Activated naive CD8-positive, alpha-beta T cell treated with anti-CD3 and anti-CD28 coated beads for 36 hours (primary cell): ENCODE results near the gene ZNF625. TPM values are rescaled to one million over a fixed set of nuclear protein-coding genes. Genes with fewer than 3 reads are reported as not detected.
A peak's percentile ranks its signal among the peaks of the same experiment; 100 is the strongest.

ENCODE experiments used
- DNase-seq: peaks from one replicate; pipeline ENCODE4 v3.0.0; 2021
- H3K27ac Mint-ChIP-seq: one replicate; pipeline ENCODE4 v1.8.0; 2022; ENCODE audit warnings: mild to moderate bottlenecking, moderate library complexity, mixed read lengths
- H3K27me3 Mint-ChIP-seq: one replicate; pipeline ENCODE4 v1.8.0; 2022; ENCODE audit warnings: mild to moderate bottlenecking, mixed read lengths
- H3K36me3 Mint-ChIP-seq: one replicate; pipeline ENCODE4 v1.8.0; 2021; ENCODE audit warnings: mild to moderate bottlenecking, mixed read lengths
- H3K4me1 Mint-ChIP-seq: one replicate; pipeline ENCODE4 v1.8.0; 2021; ENCODE audit warnings: mixed read lengths
- H3K4me3 Mint-ChIP-seq: one replicate; pipeline ENCODE4 v1.8.0; 2022; ENCODE audit warnings: mild to moderate bottlenecking, moderate library complexity, mixed read lengths
- H3K9me3 Mint-ChIP-seq: one replicate; pipeline ENCODE4 v1.8.0; 2022; ENCODE audit warnings: mixed read lengths
- total RNA-seq, 2 experiments: library from RNA; stranded (reverse); gene quantifications; one replicate each; pipeline ENCODE4 v1.2.3, GENCODE V29; 2021

The ZNF625 gene
- total RNA-seq, 2 experiments from 2014 or later = 3.9 to 4.0 TPM

DNA sequence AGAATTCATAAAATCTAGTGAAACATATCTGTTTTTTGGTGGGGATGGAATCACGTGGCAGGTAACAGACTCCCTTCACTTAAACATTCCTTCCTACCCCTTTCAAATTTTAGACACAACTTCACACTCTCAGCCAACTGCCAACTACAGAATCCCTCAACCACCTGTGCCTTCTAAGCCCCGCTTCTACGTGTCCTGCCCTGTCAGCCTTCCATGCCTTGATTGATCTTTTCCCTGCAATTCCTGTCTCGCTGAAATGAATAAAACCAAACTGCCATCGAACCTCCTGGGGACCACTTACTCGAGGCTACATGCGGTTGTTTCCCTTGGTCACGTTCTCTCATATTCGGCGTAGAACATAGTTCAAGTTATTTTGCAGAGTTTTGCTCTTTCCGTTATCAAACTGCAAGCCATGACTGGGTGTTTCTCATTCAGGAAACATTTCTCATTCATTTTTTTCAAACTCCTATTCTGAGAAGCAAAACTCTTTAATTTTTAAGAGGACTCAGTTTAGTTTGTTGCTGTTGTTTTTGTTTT lies 1.1 kb downstream of the ZNF625 start:
- H3K27me3 Mint-ChIP-seq = peaks cover 4% of the 10 kb centered on the region
- no peak for DNase-seq

DNA sequence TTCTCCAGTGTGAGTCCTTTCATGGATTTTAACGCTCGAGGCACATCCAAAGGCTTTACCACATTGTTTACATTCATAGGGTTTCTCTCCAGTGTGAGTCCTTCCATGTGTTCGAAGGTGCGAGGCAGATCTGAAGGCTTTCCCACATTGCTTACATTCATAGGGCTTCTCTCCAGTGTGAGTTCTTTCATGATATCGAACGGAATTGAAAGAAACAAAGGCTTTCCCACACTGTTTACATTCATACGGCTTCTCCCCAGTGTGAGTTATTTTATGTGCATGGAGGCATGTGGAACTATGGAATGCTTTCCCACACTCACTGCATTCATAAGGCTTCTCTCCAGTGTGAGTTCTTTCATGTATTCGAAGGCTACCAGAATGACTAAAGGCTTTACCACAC lies 11.2 kb downstream of the ZNF625 start:
- no peak overlapping the region for H3K4me3 Mint-ChIP-seq
- no peaks in the 10 kb centered on the region for H3K27me3 Mint-ChIP-seq
- H3K36me3 Mint-ChIP-seq = peaks cover 36% of the 10 kb centered on the region
- peaks cover 11% of the 10 kb centered on the region for H3K4me1 Mint-ChIP-seq
- DNase-seq = no peak
- H3K9me3 Mint-ChIP-seq = peaks cover 17% of the 10 kb centered on the region
- H3K27ac Mint-ChIP-seq = no peak overlapping the region

More for the DNA sequence above, 1.1 kb downstream of the ZNF625 start:
- peaks cover 12% of the 10 kb centered on the region for H3K4me1 Mint-ChIP-seq
- H3K9me3 Mint-ChIP-seq = peaks cover 3% of the 10 kb centered on the region
- H3K4me3 Mint-ChIP-seq = peak overlapping the region; percentile 86
- no peak overlapping the region for H3K27ac Mint-ChIP-seq
- peaks cover 20% of the 10 kb centered on the region for H3K36me3 Mint-ChIP-seq

DNA sequence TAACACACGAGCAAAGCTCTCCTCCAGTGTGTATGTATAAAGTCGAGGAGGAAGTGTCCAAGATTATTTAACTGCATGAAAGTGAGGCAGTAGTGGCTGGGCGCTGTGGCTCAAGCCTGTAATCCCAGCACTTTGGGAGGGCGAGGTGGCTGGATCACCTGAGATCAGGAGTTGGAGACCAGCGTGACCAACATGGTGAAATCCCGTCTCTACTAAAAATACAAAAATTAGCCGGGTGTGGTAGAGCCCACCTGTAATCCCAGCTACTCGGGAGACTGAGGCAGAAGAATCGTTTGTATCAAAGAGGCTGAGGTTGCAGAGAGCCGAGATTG lies 15.2 kb downstream of the ZNF625 start:
- no peaks in the 10 kb centered on the region for H3K27me3 Mint-ChIP-seq
- peak overlapping the region; percentile 91 for H3K4me3 Mint-ChIP-seq
- no peak overlapping the region for H3K27ac Mint-ChIP-seq
- H3K9me3 Mint-ChIP-seq = peaks cover 11% of the 10 kb centered on the region
- no peak for DNase-seq
- H3K4me1 Mint-ChIP-seq = peaks cover 38% of the 10 kb centered on the region
- peaks cover 29% of the 10 kb centered on the region for H3K36me3 Mint-ChIP-seq

DNA sequence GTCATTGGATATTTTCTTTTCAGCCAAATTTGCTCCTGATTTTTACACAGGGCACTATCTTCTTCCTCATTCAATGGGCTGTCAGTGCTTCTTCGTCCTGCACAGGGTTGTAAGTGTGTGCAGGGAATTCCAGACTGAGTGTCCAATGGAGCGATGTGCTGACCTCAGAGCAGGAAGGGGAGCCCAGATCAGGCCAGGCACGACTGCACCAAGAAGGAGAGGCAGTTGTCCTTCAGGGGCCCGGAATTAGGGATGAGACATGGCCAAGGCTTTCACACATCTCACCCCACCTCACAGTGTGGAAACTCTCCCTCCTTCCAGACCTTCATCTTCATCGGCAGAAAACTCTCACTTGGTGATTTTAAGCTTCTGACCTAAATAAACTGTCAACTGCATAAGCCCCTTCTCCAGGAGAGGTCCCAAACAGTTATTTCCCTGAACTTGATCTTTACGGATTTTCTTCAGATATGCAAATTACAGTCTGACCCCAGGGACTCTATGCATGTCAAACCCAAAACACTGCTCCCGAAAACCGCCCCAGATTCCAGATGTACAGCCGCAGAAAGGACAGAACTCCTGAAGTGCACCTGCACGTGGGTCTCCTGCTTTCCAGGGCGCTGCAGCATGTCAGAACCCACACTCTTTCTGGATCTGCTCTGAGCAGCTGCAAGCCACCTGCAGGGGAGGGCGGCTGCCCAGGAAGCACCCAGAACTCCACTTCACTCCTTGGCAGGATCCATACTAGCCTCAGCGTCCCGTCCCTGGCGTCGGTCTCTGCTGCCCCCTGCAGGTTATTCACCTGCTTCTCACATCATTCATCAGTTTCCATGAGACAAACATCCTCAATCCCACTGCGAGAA lies 15.8 kb downstream of the ZNF625 start:
- peak; percentile 81 for DNase-seq
- H3K4me3 Mint-ChIP-seq = peak overlapping the region; percentile 91
- peaks cover 7% of the 10 kb centered on the region for H3K9me3 Mint-ChIP-seq
- peaks cover 38% of the 10 kb centered on the region for H3K4me1 Mint-ChIP-seq
- peak overlapping the region; percentile 42 for H3K27ac Mint-ChIP-seq
- H3K36me3 Mint-ChIP-seq = peaks cover 26% of the 10 kb centered on the region
- no peaks in the 10 kb centered on the region for H3K27me3 Mint-ChIP-seq

DNA sequence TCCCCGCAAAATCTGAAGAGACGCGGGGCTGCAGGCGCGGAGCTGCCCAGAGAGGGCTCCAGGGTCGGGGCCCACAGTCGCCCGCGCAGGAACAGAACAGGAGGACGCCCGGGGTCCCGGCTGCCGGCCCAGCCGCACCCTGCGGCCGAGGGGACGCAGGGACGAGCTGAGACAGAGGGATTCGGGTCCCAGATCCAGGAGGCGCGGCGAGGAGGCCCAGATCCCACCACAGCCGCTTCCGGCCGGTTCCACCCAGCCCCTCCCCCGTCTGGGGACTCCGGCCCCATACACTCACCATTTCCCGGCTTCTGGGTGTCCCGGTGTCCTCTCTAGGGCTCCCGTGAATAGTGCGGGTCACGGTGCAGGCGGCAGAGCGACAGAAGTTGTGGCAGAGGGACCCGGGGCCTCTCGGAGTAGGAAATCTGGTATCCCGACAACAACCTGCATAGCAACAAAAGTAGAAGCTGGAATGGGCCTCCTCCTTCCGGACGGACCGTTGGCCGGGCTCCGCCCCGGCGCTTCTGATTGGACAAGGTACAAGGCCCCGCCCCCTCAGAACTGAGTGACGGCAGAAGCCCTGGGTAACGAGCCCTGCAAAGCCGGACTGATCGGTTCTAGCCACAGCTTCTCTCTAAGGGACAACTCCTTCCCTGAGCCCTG lies 16.5 kb downstream of the ZNF625 start, which contains the start of gene ZNF20:
Gene ZNF20 (minus strand): TSS at position 466 of the 660 bp plus-strand sequence. CDS start 168 bp downstream, at position 298.
- H3K4me1 Mint-ChIP-seq = peaks cover 38% of the 10 kb centered on the region
- H3K9me3 Mint-ChIP-seq = peaks cover under 1% of the 10 kb centered on the region
- peak within 1 kb of the TSS; percentile 91 for H3K4me3 Mint-ChIP-seq
- DNase-seq = peak; percentile 90
- peak within 1 kb of the TSS; percentile 72 for H3K27ac Mint-ChIP-seq
- H3K27me3 Mint-ChIP-seq = no peaks in the 10 kb centered on the region
- H3K36me3 Mint-ChIP-seq = peaks cover 26% of the 10 kb centered on the region

DNA sequence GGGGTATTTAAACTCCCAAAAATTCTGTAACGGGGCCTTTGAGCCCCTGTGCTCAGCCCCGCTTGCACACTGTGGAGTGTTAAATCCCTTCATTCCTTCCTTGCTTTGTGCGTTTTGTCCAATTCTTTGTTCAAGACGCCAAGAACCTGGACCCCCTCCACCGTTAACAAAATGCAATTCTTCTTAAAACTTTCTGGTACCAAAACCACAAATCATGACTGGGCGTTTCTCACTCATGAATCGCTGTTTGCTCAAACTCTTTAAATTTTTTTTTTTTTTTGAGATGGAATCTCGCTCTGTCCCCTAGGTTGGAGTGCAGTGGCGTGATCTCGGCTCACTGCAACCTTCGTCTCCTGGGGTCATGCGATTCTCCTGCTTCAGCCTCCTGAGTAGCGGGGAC lies 17.3 kb downstream of the ZNF625 start:
- H3K36me3 Mint-ChIP-seq = peaks cover 29% of the 10 kb centered on the region

DNA sequence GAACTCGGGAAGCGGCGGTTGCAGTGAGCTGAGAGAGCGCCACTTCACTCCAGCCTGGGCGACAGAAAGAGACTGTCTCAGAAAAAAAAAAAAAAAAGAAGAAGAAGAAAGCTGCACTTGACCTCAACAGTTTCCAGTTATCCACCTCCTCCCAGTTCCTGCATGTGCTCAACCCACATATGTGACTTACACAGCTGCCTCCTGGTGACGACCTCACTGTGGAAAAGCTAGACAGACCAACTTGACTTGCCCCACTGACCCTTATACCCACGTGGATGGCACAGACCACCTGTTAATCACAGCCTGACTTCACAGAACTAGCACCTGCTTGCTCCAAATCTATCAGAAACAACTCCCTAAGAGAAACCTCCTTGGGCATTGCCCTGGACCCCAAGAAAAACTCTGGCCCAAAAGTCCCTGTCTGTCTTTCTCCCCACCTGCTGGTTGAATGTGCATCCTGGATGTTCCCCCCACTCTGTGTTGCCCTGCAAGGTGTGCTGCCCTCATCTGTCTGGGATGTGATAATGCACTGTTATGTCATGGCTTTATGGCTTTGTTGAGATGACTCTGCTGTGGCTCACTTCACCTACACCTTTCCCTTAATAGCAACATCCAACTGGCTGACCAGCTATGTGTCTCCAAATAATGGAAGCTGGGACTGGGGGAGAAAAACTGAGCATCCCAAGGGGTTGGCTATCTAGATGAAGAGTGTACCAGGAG lies 19.2 kb downstream of the ZNF625 start:
- peaks cover 19% of the 10 kb centered on the region for H3K9me3 Mint-ChIP-seq
- peaks cover 48% of the 10 kb centered on the region for H3K36me3 Mint-ChIP-seq
- H3K27me3 Mint-ChIP-seq = no peaks in the 10 kb centered on the region
- H3K4me3 Mint-ChIP-seq = no peak overlapping the region
- DNase-seq = no peak
- peaks cover 38% of the 10 kb centered on the region for H3K4me1 Mint-ChIP-seq
- no peak overlapping the region for H3K27ac Mint-ChIP-seq

More for the DNA sequence above, 17.3 kb downstream of the ZNF625 start:
- H3K4me3 Mint-ChIP-seq = peak overlapping the region; percentile 91
- H3K4me1 Mint-ChIP-seq = peaks cover 38% of the 10 kb centered on the region
- no peaks in the 10 kb centered on the region for H3K27me3 Mint-ChIP-seq
- no peak for DNase-seq
- H3K9me3 Mint-ChIP-seq = peaks cover 2% of the 10 kb centered on the region
- no peak overlapping the region for H3K27ac Mint-ChIP-seq

DNA sequence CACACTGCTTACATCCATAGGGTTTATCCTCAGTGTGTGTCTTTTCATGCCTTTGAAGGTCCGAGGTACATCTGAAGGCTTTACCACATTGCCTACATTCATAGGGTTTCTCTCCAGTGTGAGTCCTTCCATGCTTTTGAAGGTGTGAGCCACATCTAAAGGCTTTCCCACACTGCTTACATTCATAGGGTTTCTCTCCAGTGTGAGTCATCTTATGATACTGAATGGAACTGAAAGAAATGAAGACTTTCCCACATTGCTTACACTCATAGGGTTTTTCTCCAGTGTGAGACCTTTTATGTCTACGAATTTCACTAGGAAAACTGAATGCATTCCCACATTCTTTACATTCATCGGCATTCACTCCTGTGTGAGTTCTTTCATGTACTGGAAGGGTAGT lies 23.5 kb downstream of the ZNF625 start:
- H3K36me3 Mint-ChIP-seq = peaks cover 66% of the 10 kb centered on the region
- H3K4me1 Mint-ChIP-seq = peaks cover 9% of the 10 kb centered on the region
- H3K4me3 Mint-ChIP-seq = no peak overlapping the region
- no peak overlapping the region for H3K27ac Mint-ChIP-seq
- peaks cover 39% of the 10 kb centered on the region for H3K9me3 Mint-ChIP-seq
- DNase-seq = no peak
- H3K27me3 Mint-ChIP-seq = no peaks in the 10 kb centered on the region

DNA sequence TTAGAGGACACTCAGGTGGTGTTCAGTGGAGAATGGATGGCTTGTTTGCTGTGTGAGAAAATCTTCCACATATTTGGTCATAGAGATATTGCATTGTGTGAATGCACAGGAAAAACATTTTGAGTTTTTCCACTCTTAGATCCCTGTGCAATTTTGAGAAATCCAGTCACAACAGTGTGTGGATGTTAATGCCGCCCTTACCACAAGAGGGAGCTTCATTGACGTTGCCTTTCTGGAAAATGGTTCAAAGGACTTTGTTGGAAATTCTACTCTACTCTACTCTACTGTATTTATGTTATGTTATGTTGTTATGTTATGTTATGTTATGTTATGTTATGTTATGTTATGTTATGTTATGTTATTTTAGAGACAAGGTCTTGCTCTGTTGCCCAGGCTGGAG lies 29.8 kb downstream of the ZNF625 start:
- H3K36me3 Mint-ChIP-seq = peaks cover 15% of the 10 kb centered on the region

DNA sequence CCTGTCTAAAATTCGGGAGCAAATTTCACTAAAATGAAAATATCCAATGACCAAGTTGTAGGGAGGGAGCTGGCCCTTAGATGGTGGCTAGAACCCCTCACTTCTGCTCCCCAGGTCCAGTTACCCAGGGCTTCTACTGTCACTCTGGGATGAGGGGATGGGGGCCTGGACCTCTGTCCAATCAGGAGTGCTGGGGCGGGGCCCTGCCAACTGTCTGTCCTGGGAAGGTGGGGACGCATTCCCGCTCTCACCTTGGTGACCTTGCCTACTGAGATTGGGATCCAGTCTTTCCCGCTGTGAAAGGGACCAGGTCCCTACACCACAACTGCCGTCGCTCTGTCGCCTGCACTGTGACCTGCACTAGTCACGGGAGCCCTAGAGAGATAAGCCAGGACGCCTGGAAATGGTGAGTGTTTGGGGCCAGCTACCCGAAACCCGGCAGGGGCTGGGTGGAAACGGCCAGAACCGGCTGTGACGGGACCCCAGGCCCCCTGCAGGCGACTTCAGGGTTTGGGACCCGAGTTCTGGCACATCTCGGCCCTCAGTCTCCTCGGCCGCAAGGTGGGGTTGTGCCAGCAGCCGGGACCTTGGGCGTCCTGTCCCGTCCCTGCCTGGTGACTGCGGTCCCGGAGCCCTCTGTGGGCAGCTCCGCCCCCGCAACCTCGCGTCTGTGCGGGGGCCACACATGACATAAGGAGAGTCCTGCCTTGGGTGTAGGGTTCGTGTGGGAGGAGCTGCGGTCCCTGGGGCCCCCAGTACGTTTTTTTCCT lies 39.1 kb downstream of the ZNF625 start:
- DNase-seq = no peak
- H3K9me3 Mint-ChIP-seq = peaks cover 10% of the 10 kb centered on the region
- no peak overlapping the region for H3K4me3 Mint-ChIP-seq
- peaks cover 10% of the 10 kb centered on the region for H3K4me1 Mint-ChIP-seq
- peaks cover 27% of the 10 kb centered on the region for H3K36me3 Mint-ChIP-seq
- no peak overlapping the region for H3K27ac Mint-ChIP-seq
- no peaks in the 10 kb centered on the region for H3K27me3 Mint-ChIP-seq

More for the DNA sequence above, 29.8 kb downstream of the ZNF625 start:
- Mint-ChIP-seq H3K4me3 (no peak overlapping the region), H3K27ac (no peak overlapping the region), H3K9me3 (peaks cover 14% of the 10 kb centered on the region), H3K27me3 (no peaks in the 10 kb centered on the region), H3K4me1 (peaks cover 2% of the 10 kb centered on the region)
- no peak for DNase-seq

DNA sequence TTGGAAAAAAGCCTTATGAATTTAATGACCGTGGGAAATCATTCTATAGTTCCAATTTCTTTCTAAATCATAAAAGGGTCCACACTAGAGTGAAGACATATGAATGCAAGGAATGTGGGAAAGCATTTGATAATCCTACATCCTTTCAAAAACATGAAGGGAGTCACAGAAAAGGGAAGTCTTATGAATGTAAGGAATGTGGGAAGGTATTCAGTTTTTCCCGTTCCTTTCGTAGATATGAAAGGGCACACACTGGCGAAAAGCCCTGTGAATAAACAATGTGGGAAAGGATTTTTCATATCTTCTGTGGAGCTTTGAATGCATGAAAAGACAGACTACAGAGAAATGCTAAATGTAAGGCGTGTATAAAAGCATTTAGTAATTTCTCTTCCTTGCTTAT lies 43.4 kb downstream of the ZNF625 start:
- Mint-ChIP-seq H3K9me3 (peaks cover 13% of the 10 kb centered on the region), H3K27me3 (no peaks in the 10 kb centered on the region), H3K36me3 (peaks cover 55% of the 10 kb centered on the region), H3K4me1 (peaks cover 15% of the 10 kb centered on the region), H3K4me3 (no peak overlapping the region), H3K27ac (no peak overlapping the region)
- DNase-seq = no peak

DNA sequence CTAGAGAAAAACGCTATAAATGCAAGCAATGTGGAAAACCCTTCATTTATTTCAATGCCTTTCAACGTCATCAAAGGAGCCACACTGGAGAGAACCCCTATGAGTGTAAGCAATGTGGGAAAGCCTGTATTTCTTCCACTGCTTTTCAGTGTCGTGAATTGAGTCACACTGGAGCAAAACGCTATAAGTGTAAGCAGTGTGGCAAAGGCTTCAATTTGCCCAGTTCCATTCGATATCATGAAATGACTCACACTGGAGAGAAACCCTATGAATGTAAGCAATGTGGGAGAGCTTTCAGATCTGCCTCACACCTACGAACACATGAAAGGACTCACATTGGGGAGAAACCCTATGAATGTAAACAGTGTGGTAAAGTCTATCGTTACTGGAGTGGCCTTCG lies 43.8 kb downstream of the ZNF625 start:
- H3K27ac Mint-ChIP-seq = peak overlapping the region; percentile 18
- peaks cover 13% of the 10 kb centered on the region for H3K9me3 Mint-ChIP-seq
- peaks cover 15% of the 10 kb centered on the region for H3K4me1 Mint-ChIP-seq
- peaks cover 55% of the 10 kb centered on the region for H3K36me3 Mint-ChIP-seq
- H3K27me3 Mint-ChIP-seq = no peaks in the 10 kb centered on the region
- peak; percentile 34 for DNase-seq
- H3K4me3 Mint-ChIP-seq = no peak overlapping the region

DNA sequence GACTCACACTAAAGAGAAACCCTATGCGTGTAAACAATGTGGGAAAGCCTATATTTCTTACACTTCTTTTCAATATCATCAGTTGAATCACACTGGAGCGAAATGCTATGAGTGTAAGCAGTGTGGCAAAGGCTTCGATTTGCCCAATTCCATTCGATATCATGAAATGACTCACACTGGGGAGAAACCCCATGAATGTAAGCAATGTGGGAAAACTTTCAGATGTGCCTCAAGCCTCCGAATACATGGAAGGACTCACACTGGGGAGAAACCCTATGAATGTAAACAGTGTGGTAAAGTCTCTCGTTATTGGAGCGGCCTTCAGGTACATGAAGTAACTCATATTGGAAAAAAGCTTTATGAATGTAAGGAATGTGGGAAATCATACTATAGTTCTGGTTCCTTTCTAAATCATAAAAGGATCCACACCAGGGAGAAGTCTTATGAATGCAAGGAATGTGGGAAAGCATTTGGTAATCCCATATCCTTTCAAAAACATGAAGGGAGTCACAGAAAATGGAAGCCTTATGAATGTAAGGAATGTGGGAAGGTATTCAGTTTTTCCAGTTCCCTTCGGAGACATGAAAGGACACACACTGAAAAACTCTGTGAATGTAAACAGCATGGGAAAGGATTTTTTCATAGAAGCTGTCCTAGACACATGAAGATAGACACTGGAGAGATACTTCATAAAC lies 44.4 kb downstream of the ZNF625 start:
- Mint-ChIP-seq H3K9me3 (peaks cover 13% of the 10 kb centered on the region), H3K27me3 (no peaks in the 10 kb centered on the region), H3K36me3 (peaks cover 55% of the 10 kb centered on the region), H3K27ac (peak overlapping the region; percentile 18), H3K4me1 (peaks cover 15% of the 10 kb centered on the region), H3K4me3 (no peak overlapping the region)
- DNase-seq = no peak

DNA sequence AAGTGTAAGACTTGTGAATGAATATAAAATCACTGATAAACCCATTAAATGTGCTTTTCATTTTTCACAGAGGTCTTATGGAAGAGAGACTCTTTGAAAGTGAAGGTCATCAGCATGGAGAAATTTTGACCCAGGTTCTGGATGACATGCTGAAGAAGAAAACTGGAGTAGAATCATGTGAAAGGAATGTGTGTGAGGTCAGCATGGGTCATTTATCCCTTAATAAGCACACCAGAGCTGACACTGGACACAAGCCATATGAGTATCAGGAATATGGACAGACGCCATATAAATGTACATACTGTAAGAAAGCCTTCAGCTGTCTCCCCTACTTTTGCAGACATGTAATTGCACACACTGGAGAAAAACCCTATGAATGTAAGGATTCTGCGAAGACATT lies 45.4 kb downstream of the ZNF625 start:
- Mint-ChIP-seq H3K9me3 (peaks cover 13% of the 10 kb centered on the region), H3K27ac (no peak overlapping the region), H3K36me3 (peaks cover 58% of the 10 kb centered on the region), H3K4me3 (no peak overlapping the region), H3K4me1 (peaks cover 15% of the 10 kb centered on the region), H3K27me3 (no peaks in the 10 kb centered on the region)
- no peak for DNase-seq
